ENCODE data around the gene RPS23.

RPS23 gene

GRCh38 chr5:82244151-82244550 is 34.0 kb downstream of the RPS23 start:
- no peak for DNase-seq

- no peak for DNase-seq
These were observed 43.3 kb downstream of the RPS23 start for GRCh38 chr5:82234885-82235284.

DNA sequence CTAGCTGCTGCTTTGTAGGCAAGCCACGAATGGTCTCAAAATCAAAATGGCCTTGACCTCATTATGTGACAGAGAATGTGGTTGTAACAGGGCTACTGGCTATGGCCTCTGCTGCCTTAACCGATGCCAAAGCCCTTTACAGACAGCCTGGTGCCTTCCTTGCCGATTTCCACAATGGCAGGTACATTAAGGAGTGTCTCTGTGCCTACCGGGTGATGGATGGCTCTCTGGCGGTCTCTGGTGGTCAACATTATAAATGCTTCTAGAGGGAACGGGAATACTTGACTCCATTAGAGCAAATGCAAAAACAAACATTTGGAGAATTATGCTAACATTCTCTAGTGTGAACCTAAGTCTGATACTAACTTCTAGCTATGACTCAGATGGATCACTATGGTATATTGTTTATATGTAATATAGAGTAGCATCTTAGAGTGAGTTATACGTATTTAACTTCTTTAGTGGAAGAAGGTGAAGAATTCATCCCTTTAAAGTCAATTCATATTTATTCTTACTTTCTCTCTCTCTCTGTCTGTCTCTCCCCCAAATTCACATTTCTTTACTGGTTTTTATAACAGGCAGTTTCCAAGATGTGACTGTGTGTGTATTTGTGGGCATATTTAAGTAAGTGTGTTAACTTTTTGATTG is 52.5 kb downstream of the RPS23 start:
- DNase-seq: peak; percentile 92
